IPS-20b (cell line): ENCODE measurements around the gene CEL.

Source experiments
- H3K27ac ChIP-seq: one replicate; pipeline ENCODE4 v1.5.1; 2013; ENCODE audit warnings: low read length
- H3K27me3 ChIP-seq: 2 replicates; pipeline ENCODE4 v1.6.1; 2013; ENCODE audit warnings: mild to moderate bottlenecking, low read length, inconsistent platforms; ENCODE audit not compliant: insufficient read depth
- H3K36me3 ChIP-seq: 2 replicates; pipeline ENCODE4 v1.6.1; 2013; ENCODE audit warnings: low read depth, mild to moderate bottlenecking, inconsistent platforms, low read length, moderate library complexity; ENCODE audit not compliant: insufficient read depth
- H3K4me1 ChIP-seq: 2 replicates; pipeline ENCODE4 v1.6.1; 2013; ENCODE audit warnings: mild to moderate bottlenecking, control low read depth, inconsistent platforms, low read length, moderate library complexity; ENCODE audit not compliant: insufficient read depth
- H3K4me3 ChIP-seq: 2 replicates; pipeline ENCODE4 v1.5.1; 2013; ENCODE audit warnings: mild to moderate bottlenecking, low read length, inconsistent platforms
- H3K9ac ChIP-seq: 2 replicates; pipeline ENCODE4 v1.6.1; 2013; ENCODE audit warnings: low read depth, mild to moderate bottlenecking, inconsistent platforms, low read length, moderate library complexity
- H3K9me3 ChIP-seq: 2 replicates; pipeline ENCODE4 v1.6.1; 2013; ENCODE audit warnings: mild to moderate bottlenecking, low read depth, low read length, inconsistent platforms; ENCODE audit not compliant: insufficient read depth

CEL gene

DNA sequence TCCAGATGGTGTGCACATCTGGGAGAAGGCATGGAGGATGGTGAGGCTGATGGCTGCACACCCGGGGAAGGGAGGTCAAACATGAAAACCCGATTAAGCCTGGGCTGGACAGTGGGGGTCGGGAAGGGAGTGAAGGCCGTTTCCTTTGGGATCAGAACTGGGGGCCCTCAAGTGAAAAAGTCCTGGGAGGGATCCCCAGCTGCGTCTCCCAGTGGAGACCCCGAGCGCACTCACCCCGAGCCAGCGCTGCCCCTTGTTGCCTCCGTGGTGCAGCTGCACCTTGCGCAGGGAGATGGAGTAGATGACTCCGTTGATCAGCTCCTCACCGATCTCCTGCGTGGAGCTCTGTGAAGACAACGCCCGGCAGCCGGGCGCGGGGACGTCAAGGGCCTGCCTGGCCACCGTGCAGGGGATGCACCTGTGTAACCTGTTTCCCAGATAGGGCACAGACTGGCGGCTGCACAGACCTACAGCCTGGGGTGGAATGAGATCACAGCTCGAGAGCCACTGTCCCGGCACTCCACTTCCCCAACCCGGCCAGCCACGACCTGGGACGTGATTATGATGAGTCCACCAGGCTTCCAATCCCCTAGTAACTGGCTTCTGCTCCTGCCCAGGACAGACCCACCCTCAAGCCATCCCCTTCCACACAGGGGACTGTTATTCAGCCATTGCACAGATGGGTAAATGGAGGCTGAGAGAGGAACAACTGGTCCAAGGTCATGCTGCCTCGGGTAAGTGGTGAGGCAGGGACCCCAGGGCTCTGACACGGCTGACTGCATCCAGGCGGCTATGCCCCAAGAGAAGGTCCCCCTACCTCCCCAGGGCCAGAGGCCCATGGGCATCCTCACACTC, 50.3 kb downstream of the CEL start:
- H3K9me3 ChIP-seq = no peaks in the 10 kb centered on the region
- H3K9ac ChIP-seq = no peak overlapping the region
- peaks cover 6% of the 10 kb centered on the region; the same call in 1 of the 2 replicates for H3K27me3 ChIP-seq
- no peaks in the 10 kb centered on the region for H3K4me1 ChIP-seq
- no peak overlapping the region for H3K4me3 ChIP-seq
- H3K36me3 ChIP-seq = peaks cover 13% of the 10 kb centered on the region
- no peak overlapping the region for H3K27ac ChIP-seq

DNA sequence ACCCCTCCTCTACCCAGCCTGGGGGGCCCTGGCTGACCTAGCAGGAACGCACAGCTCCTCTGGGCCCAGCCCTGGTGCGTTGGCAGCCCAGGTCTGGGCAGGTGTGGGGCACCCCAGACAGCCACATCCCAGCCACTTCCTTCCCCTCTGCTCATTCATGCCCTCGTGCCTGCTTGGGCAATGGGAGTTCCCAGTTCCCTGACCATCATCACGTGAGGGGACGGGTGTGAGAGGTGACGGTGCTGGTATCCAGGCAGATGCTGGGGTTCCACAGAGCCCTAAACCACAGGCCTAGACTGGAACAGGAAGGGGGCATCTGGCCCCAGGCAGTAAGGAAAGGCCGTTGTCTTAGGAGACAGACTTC, 50.9 kb downstream of the CEL start:
- Histone ChIP-seq H3K9ac (no peak overlapping the region), H3K27ac (no peak overlapping the region), H3K9me3 (no peaks in the 10 kb centered on the region), H3K36me3 (peaks cover 9% of the 10 kb centered on the region), H3K4me1 (no peaks in the 10 kb centered on the region), H3K4me3 (no peak overlapping the region), H3K27me3 (peaks cover 13% of the 10 kb centered on the region; the same call in 1 of the 2 replicates)

DNA sequence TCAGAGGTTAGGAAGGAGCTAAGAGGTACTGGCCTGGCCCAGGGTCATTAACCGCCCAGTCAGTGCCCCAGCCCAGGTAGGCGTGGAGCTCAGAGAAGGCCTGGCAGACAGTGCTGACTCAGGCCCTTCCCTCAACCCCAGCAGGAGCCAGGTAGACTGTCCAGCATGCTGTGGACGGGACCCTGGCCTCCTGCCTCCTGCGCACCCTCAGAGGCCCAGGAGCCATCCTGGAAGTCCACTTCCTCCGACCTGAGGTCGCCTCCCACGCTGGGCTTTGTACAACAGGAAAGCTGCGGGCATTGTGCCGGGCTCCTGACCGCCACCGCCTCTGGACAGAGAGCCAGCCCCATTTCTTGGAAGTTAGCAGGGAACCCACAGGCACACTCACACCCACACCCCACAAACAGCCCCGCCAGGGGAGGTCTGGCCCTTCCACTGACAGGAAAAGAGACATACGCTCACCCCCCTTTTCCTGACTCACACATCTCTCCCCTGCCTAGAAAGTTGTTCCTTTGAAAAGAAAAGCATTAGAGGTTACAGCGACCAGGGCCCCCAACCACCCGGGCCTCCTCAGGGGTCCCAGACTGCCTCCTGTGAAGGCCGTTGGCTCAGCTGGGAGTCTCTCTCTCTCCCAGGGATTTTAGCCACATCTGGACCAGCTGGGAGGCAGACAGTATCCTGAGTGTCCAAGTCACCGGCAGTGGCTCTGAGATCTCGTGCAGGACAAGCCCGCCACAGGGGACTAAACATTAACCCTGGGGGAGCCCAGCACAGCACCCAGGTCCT, 51.6 kb downstream of the CEL start:
- H3K27ac ChIP-seq = no peak overlapping the region
- H3K4me1 ChIP-seq = 0 out of 2 replicates have a peak, but pooled peaks cover 2% of the 10 kb centered on the region
- peaks cover 4% of the 10 kb centered on the region; the same call in 1 of the 2 replicates for H3K36me3 ChIP-seq
- H3K27me3 ChIP-seq = peaks cover 20% of the 10 kb centered on the region
- no peaks in the 10 kb centered on the region for H3K9me3 ChIP-seq
- H3K9ac ChIP-seq = no peak overlapping the region
- H3K4me3 ChIP-seq = no peak overlapping the region

DNA sequence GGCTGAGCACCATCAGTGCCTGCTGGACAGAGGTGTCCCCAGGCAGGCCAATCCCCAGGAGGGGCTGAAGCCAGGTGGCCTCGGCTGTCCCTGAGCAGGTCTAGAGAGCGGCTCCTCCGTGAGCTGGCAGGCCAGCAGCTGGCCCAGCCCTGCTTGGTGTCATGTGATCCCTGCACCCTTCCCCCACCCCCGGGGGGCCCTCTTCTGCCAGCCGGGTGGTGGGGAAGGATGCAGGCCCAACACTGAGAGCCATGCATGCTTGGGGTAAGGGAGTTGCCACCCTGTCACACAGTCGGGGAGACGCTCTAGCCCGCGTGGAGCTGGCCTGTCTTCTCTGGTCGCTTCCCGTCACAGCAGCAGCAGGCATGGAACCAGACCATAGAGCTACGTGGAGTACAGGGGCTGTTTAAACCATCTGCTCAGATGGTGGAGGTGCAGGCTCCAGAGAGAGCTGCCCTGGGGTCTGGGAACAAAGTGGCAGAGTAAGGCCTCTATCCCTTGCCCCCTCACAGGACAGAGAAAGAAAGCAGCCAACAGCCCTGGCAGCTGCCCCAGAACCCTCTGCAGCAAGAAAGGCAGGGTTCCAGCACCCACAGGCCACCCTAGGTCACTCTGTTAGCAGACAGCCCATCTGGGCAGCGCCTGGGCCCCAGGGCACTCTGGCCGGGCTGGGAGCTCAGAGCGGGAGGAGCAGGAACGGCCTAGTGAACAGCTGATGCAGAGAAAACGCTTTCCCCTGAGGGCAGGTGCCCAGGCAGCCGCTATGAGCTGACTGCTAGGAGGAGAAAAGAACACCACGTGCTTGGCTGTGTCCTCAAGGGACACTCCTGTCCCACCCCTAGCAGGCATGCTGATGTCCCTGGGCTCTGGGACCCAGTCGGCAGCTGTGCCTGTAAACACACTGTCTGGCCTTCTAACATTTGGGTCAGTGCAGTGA, 52.4 kb downstream of the CEL start:
- H3K27ac ChIP-seq = no peak overlapping the region
- H3K9ac ChIP-seq = no peak overlapping the region
- no peaks in the 10 kb centered on the region for H3K9me3 ChIP-seq
- 0 out of 2 replicates have a peak, but pooled peaks cover 4% of the 10 kb centered on the region for H3K36me3 ChIP-seq
- no peak overlapping the region for H3K4me3 ChIP-seq
- 0 out of 2 replicates have a peak, but pooled peaks cover 3% of the 10 kb centered on the region for H3K4me1 ChIP-seq
- peaks cover 28% of the 10 kb centered on the region for H3K27me3 ChIP-seq

DNA sequence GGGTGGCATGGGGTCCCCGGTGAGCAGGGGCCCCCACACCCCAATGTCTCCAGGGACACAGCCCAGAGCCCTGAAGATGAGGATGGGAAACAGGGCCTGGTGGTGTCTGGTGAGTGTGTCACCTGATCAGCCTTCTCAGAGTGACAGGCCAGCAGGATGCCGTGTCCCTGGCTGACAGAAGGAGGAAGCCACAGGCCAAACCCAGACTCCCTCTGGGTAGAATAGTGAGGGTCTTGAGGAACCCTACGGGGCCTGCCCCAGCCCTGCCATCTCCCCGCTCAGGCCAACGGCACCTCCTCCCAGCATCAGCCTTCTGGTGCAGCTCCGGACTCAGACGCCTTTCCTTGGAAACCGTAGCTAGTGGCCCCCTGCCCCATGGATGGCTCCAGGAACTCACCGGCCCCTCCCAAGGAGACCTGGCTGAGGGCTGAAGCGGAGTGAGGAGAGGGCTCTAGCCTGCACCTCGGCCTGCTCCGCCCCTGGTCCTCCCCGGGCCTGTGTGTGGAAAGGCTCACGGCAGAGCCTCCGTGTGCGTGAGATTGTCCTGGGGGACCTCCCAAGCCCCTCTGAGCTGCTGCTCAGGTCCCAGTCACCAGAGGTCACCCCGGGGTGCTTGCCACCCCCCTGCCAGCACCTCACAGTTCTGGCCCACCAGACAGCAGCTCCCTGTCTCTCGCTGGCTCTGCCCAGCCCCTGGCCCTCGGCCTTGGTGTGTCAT, 53.3 kb downstream of the CEL start:
- Histone ChIP-seq H3K27me3 (peaks cover 37% of the 10 kb centered on the region), H3K36me3 (no peaks in the 10 kb centered on the region), H3K4me3 (no peak overlapping the region), H3K4me1 (peaks cover 9% of the 10 kb centered on the region; the same call in 1 of the 2 replicates), H3K9me3 (no peaks in the 10 kb centered on the region), H3K9ac (no peak overlapping the region), H3K27ac (no peak overlapping the region)

DNA sequence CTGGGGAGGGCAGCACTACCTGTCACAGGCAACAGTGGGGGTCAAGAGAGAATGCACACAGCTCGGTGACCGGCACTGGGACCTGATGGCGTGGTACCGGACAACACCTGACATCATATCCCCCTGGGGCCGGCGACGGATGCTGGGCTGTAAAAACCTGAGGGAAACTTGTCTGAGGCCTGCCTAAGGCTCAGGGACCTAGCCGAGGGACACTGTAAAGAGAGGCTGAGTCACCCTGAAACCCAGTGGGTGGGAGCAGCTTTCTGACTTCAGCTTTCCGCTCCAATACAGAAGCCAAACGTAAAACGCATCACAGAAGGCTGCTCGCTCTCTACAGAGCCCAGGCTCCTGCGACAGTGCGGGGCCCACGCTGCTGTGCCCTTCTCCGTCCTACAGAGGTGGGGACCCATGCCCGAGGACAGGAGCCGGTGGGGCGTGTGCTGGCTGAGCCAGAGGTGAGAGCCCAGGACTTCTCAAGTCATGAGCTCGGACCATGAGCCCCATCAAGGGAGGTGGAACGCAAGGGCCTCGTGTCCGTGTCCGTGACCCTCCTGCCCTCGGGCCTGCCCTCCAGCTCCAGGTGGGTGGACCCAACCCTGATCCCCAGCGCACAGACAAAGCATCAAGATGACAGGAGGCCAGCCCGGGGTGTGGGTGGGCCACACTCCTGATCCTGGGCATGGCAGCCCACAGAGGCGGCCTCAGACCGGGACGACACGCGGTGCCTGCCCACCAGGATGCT, 54.0 kb downstream of the CEL start:
- no peak overlapping the region for H3K9ac ChIP-seq
- H3K4me3 ChIP-seq = no peak overlapping the region
- no peak overlapping the region for H3K27ac ChIP-seq
- peaks cover 9% of the 10 kb centered on the region; the same call in 1 of the 2 replicates for H3K4me1 ChIP-seq
- H3K27me3 ChIP-seq = peaks cover 43% of the 10 kb centered on the region
- H3K36me3 ChIP-seq = no peaks in the 10 kb centered on the region
- H3K9me3 ChIP-seq = no peaks in the 10 kb centered on the region

DNA sequence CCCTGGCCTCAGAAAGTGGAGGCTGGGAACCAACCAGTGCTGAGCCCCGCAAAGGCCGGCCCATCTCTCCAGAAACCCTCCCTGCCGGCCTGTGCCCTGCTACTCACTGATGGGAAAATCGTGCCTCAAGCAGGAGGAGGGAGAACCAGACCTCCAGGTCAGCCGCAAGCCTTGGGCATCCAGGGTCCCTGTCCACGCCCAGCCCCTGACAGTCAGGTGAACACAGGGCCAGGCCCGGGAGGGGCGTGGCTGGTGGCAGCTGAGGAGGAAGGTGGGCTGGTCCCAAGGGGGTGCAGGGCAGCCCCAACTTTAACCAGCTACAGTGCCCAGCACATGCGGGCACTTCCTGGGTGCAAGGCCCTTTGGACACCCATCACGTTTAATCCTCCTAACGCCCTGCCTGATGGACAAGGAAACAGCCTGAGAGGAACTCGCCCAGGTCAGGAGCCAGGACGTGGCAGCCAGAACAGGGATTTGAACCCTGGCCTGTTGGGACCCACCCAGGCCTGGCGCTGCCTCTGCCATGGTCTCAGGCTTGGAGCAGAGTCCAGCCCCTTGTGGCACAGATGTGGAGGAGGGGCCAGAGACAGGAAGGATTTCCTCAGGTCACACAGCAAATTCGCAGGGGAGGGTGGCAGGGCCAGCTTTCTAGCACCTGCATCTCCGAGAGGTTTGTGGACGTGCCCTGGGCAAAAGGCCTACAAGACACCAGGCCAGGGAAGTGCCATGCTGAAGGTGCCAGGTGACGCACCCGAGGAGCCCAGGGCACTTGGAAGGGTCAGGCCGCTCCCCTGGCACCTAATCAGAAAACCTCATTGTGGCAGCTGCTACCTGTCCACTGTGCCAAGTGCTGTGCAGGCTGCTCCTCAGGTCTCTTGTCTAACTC, 54.8 kb downstream of the CEL start:
- no peak overlapping the region for H3K27ac ChIP-seq
- H3K4me1 ChIP-seq = peaks cover 9% of the 10 kb centered on the region; the same call in 1 of the 2 replicates
- H3K9ac ChIP-seq = no peak overlapping the region

DNA sequence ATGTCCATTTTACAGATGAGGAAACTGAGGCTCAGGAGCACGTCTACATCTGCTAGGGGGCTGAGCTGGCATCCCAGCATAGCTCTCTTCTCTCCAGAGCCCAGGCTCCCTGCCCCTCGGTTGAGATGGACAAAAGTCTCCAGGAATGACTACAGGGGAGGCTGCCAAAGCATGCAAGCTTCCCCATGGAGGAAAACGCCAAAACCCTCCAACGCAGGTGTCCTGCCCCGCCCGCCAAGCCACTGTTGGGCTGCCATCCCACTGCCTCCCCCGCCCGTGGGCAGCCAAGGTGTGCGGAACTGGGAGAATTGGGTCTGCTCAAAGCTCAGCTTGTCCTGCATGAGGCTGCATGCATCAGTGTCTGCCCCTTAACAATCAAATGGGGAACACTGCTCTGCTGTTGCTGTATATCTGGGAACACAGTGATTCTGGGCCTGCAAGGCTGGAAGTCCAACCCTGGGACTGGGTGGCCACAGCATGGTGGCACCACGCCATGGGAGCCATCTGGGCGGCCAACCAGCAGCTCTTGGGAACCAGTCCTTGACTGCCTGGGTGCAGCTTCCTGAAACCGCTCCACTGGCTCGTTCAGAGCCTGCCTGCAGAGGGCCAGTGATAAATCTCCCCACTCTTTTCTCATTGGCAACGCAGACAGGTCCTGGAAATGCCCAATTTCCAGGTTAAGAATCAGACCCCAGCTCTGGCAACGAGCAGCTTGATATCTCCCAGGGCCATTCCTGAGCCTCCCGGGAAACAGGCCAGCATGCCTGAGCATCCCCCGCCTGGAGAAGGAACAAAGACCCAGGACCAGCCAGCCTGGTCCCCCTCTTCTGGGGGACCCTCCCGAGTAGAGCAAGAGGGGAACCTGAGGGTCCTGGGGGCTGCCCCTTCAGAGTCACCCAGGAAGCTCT, 55.7 kb downstream of the CEL start:
- Histone ChIP-seq H3K36me3 (no peaks in the 10 kb centered on the region), H3K27ac (no peak overlapping the region), H3K4me3 (no peak overlapping the region), H3K27me3 (peaks cover 54% of the 10 kb centered on the region), H3K9me3 (no peaks in the 10 kb centered on the region), H3K4me1 (peaks cover 9% of the 10 kb centered on the region; the same call in 1 of the 2 replicates), H3K9ac (no peak overlapping the region)

More for the DNA sequence above, 54.8 kb downstream of the CEL start:
- Histone ChIP-seq H3K36me3 (no peaks in the 10 kb centered on the region), H3K4me3 (no peak overlapping the region), H3K9me3 (no peaks in the 10 kb centered on the region), H3K27me3 (peaks cover 45% of the 10 kb centered on the region)

DNA sequence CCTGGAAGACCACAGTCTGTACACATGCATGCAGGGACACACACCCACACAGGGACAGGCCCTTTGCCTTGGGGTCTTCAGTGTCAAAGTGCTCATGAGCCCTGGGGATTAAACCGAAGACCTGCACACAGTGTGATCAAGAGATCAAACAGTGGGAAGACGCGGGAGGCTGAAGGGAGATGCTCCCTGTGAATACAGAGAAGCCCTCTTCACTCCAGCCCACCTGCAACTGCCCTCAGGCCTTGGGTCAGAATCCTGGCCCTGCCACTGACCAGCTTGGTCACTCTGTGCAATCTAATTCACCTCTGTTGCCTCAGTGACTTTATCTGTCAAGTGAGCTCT, 56.4 kb downstream of the CEL start:
- peaks cover 9% of the 10 kb centered on the region; the same call in 1 of the 2 replicates for H3K4me1 ChIP-seq
- H3K9me3 ChIP-seq = no peaks in the 10 kb centered on the region
- H3K36me3 ChIP-seq = no peaks in the 10 kb centered on the region
- peaks cover 61% of the 10 kb centered on the region for H3K27me3 ChIP-seq
- H3K4me3 ChIP-seq = no peak overlapping the region
- H3K9ac ChIP-seq = no peak overlapping the region
- H3K27ac ChIP-seq = no peak overlapping the region
